HG03520 (cell line): ENCODE measurements around the gene CHRNA9.
"Not testable (repeated sequence)": the region's sequence is repeated elsewhere in the genome, so short reads cannot be mapped to it uniquely, and the experiment has no call there.

Experiments used
- ATAC-seq: cut with Tn5 transposase; IDR thresholded peaks from one replicate; pipeline ENCODE4 v1.9.1; 2021; ENCODE audit warnings: mild to moderate bottlenecking, moderate library complexity; ENCODE audit not compliant: unreplicated experiment

Gene CHRNA9, protein sequence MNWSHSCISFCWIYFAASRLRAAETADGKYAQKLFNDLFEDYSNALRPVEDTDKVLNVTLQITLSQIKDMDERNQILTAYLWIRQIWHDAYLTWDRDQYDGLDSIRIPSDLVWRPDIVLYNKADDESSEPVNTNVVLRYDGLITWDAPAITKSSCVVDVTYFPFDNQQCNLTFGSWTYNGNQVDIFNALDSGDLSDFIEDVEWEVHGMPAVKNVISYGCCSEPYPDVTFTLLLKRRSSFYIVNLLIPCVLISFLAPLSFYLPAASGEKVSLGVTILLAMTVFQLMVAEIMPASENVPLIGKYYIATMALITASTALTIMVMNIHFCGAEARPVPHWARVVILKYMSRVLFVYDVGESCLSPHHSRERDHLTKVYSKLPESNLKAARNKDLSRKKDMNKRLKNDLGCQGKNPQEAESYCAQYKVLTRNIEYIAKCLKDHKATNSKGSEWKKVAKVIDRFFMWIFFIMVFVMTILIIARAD

GRCh38 chr4:40334591-40335524, at the start of gene CHRNA9:
TSS of gene CHRNA9 (plus strand) at chr4:40335333. CDS start at chr4:40335468, 135 bp downstream.
- no peak for ATAC-seq

GRCh38 chr4:40285692-40286091, 49.4 kb upstream of the CHRNA9 start:
- ATAC-seq, result no peak

DNA sequence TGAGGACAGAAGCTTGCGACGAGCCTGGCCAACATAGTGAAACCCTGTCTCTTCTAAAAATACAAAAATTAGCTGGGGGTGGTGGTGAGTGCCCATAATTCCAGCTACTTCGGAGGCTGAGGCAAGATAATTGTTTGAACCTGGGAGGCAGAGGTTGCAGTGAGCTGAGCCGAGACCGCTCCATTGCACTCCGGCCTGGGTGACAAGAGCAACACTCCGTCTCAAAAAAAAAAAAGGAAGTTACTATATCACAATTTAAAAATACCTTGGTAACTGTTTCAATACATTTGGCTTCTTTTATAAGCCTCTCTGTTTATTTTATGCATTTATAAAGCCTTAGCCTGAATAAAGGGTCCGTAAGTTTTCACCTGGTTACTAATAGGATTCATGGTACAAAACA, 46.6 kb upstream of the CHRNA9 start:
- no peak for ATAC-seq

DNA sequence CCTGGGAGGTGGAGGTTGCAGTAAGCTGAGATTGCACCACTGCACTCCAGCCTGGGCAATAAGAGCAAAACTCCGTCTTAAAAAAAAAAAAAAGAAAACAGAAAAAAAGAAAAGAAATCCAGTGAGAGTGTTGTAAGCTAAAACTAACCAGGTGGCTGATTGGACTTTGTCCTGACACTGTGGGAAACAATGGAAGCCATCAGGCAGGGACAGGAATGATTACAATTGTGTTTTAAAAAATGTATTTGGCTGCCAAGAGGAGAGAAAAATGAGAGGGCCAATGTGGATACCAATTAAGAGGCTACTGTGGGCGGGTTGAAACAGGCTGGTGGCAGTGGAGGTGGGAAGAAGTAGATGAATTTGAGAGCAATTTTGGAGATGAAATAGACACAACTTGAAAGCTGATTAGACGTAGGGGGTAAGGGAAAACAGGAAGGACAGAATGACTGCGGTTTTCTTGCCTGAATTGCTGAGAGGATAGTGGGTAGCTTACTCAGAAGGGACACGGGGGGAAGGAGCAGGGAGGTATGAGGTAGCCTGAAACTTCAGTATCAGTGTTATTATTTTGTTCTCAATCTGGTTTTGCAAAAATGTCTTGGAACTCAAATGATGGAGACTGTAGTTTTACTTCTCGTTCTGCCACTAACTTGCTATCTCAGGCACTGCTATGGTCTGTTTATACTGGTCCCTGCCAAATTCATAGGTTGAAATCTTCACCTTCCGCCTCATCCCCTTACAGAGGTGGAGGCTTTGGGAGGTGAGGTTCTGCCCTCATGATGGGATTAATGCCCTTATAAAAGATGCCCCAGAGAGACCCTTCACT, 45.6 kb upstream of the CHRNA9 start:
- no peak for ATAC-seq

DNA sequence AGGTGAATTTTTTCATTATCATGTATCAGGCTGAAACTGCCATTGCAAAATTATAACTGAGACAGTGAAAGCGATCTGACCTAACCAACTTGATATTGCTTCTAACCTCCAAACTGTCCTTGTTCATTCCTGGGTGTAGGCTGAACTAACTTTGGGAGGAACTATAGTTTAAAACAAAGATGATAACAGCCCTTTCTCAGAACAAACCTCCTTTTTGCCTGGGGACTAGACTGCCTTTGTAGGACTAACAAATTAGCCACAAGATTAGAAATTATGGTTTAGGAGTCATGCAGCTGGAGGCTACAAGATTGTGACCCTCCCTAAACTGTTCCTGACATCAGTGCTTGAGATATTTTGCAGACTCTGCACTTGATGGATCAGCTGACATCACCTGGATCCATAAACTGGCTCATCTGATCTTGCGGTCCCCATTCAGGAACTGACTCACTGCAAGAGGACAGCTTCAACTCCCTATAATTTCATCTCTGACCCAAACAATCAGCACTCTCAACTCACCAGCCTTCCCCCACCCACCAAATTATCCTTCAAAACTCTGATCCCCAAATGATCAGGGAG, 44.4 kb upstream of the CHRNA9 start:
- ATAC-seq, result not testable (repeated sequence)

- ATAC-seq, result no peak
Observed at GRCh38 chr4:40292313-40292759, 42.8 kb upstream of the CHRNA9 start.

GRCh38 chr4:40294339-40294738, 40.8 kb upstream of the CHRNA9 start:
- no peak for ATAC-seq

GRCh38 chr4:40295030-40295429, 40.1 kb upstream of the CHRNA9 start:
- not testable (repeated sequence) for ATAC-seq

- no peak for ATAC-seq
Observed at GRCh38 chr4:40295572-40295971, 39.6 kb upstream of the CHRNA9 start.

- ATAC-seq, result no peak
Observed at GRCh38 chr4:40299126-40299525, 36.0 kb upstream of the CHRNA9 start.

- no peak for ATAC-seq
Observed at GRCh38 chr4:40299811-40300292, 35.3 kb upstream of the CHRNA9 start.

- ATAC-seq, result no peak
Observed at GRCh38 chr4:40300371-40301162, 34.6 kb upstream of the CHRNA9 start.

DNA sequence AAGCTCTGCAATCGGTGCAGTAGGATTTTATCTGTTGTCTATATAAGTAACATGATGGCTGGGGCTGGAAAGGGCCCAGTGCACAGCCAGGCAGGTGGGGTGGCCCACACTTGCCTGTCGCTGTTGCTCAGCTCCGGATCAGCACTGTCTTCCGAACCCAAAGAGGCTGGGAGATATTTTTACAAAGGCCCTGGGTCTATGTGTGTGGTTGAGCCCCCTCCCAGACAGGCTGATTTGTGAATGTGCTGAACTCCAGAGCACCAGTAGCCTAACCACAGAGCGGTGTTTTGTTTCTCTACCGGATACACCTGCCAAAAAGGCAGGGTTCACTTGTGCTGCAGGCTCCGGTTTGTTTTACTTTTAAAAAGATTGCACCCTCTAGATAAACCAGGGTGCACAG, 33.5 kb upstream of the CHRNA9 start:
- ATAC-seq, result peak; percentile 66

DNA sequence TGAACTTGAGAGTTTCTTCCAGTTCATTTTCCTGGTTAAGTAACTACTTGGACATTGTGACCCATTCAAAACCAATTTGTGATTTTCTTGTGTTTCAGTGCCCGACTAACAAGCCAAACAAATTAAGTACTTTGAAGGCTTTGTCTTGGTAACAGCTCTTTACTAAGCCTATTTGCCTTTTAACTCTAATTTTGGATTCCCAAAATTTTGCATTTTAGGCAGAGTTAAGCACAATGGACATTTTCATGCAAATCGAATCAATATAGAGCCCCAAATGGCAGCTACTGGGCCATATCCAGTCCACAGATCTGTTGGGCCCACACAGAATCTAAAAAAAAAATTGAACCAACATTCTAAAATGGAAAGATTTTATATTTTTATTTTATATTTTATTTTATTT, 31.4 kb upstream of the CHRNA9 start:
- ATAC-seq, result no peak

GRCh38 chr4:40305328-40306170, 29.6 kb upstream of the CHRNA9 start:
- ATAC-seq, result no peak

DNA sequence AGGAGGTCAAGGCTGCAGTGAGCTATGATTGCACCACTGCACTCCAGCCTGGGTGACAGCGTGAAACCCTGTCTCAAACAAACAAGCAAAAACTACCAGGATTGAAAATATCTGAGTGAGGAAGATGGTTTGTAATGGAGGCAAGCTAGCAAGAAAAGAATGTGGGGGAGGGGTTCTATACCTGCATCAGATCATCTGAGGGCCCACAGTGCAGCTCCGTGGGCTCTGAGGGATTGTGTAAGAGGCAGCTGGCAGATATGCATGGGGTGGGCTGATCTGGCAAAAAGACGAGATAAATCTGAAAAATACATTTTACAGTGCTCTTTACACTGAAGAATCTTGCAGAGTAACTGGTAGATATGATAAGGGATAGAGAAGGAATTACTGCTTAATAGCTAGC, 28.9 kb upstream of the CHRNA9 start:
- ATAC-seq, result no peak

GRCh38 chr4:40306976-40307375, 28.2 kb upstream of the CHRNA9 start:
- no peak for ATAC-seq
